Gastroesophageal sphincter (tissue), 4 donors: ENCODE results near the gene ACR. TPM values are rescaled to one million over a fixed set of nuclear protein-coding genes. Genes with fewer than 3 reads are reported as not detected.

ENCODE experiments used
- ATAC-seq: fragments of 150-250 bp; one replicate; pipeline ENCODE4 v1.9.1; 2016; ENCODE audit warnings: mild to moderate bottlenecking, moderate library complexity
- H3K27ac ChIP-seq, 4 donors: fragments of 200-600 bp; sonication (generic) in 3 of 4; 1 replicate in 3 of 4; 2 replicates in 1 of 4; pipeline ENCODE4 v1.5.1; 2016 to 2019
- H3K27me3 ChIP-seq: fragments of 200-600 bp; sonication (generic); one replicate; pipeline ENCODE4 v1.5.1; 2019
- H3K36me3 ChIP-seq, 2 donors: fragments of 200-600 bp; sonication (generic); one replicate each; pipeline ENCODE4 v1.5.1; 2019; ENCODE audit warnings: control low read depth in 1 of 2
- H3K4me1 ChIP-seq, 3 donors: fragments of 200-600 bp; sonication (generic); 1 replicate in 2 of 3; 2 replicates in 1 of 3; pipeline ENCODE4 v1.5.1; 2016 to 2019; ENCODE audit warnings: control low read depth in 2 of 3
- H3K4me3 ChIP-seq, 2 donors: fragments of 200-600 bp; sonication (generic); one replicate each; pipeline ENCODE4 v1.5.1; 2019; ENCODE audit warnings: mild to moderate bottlenecking in 1 of 2, moderate library complexity in 1 of 2
- H3K9me3 ChIP-seq, 3 donors: fragments of 200-600 bp; sonication (generic); one replicate each; pipeline ENCODE4 v1.5.1; 2017 to 2019; ENCODE audit warnings: control low read depth in 2 of 3
- EP300 ChIP-seq: sonication (generic); formaldehyde crosslinking; IDR thresholded peaks from one replicate; pipeline ENCODE4 v1.6.1; 2017; ENCODE audit warnings: antibody characterized with exemption, mild to moderate bottlenecking
- POLR2A ChIP-seq, 2 donors: fragments of 450-650 bp; IDR thresholded peaks; one replicate each; pipeline ENCODE4 v1.6.1; 2017; ENCODE audit warnings: antibody characterized with exemption in 2 of 2, mild to moderate bottlenecking in 2 of 2, moderate library complexity in 1 of 2
- POLR2AphosphoS5 ChIP-seq: sonication (generic); formaldehyde crosslinking; IDR thresholded peaks from one replicate; pipeline ENCODE4 v1.6.1; 2017; ENCODE audit warnings: antibody characterized with exemption
- WGBS, 2 donors: methylation state at CpG; one replicate each; pipeline ENCODE4 v1.1.5; 2018; ENCODE audit warnings: low coverage in 1 of 2; 5-methylcytosine and 5-hydroxymethylcytosine counted together
- total RNA-seq, 4 donors: library from RNA; depleted of rRNA; stranded (reverse); fragments of >200 nt; gene quantifications; one replicate each; pipeline ENCODE4 v1.1.0, GENCODE V29; 2016
- TF ChIP-seq, protein P1 (sequence below), 4 experiments: fragments of 200-600 bp in 2 of 4; fragments of 450-650 bp in 2 of 4; sonication (generic) in 1 of 4; IDR thresholded peaks; one replicate each; pipeline ENCODE4 v1.5.1; 2017 to 2019; ENCODE audit warnings: antibody characterized with exemption in 4 of 4, mild to moderate bottlenecking in 2 of 4, moderate library complexity in 2 of 4

The ACR gene
- total RNA-seq, 4 donors from 2014 or later: not detected

DNA sequence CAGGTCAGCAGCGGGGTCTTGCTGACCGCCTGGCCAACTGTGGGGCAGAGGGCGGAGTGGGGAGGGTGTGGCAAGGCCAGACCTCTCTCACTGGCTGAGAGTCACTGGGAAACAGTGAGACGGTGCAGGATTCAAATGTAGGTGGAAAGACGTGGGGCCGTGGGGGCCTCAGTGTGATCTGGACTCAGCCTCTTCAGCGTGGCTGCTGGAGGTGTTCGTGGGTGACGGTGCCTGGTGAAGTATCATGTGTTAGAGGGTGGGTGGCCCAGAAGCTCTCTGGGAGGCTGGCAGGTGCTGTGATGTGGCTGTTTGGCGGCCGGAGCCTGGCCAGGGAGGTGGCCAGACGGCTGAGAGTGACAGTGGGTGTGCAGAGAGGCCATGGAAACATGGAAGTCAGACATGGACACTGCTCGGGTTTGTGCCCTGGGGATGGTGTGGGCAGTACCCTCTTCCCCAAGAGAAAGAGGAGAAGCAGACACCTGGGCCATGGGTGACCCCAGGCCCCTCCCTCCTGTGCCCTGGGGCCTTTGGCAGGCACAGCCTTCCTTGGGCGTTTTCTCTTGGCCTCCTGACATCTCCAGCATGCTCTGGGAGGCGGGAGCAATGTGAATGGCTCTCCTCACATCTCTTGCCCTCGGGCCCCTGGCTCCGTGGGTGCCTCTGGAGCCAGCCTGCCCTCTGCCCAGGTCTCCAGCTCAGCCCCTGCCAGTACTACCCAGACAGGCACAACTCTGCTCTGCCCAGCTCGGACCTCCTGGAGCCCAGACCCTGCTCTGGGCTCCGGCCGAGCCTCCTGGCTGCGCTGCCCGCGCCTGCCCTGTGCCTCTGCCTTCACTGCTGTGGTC, 10.1 kb upstream of the ACR start:
- H3K4me1 ChIP-seq: peaks cover 0 to 23% (median 4%) of the 10 kb centered on the region in 3 donors
- peaks cover 0 to 53% of the 10 kb centered on the region in 2 donors for H3K36me3 ChIP-seq
- TF ChIP-seq POLR2A (IDR thresholded peaks at IDR 0.05) (no peak), POLR2AphosphoS5 (no peak), EP300 (no peak)
- TF ChIP-seq, protein P1, sequence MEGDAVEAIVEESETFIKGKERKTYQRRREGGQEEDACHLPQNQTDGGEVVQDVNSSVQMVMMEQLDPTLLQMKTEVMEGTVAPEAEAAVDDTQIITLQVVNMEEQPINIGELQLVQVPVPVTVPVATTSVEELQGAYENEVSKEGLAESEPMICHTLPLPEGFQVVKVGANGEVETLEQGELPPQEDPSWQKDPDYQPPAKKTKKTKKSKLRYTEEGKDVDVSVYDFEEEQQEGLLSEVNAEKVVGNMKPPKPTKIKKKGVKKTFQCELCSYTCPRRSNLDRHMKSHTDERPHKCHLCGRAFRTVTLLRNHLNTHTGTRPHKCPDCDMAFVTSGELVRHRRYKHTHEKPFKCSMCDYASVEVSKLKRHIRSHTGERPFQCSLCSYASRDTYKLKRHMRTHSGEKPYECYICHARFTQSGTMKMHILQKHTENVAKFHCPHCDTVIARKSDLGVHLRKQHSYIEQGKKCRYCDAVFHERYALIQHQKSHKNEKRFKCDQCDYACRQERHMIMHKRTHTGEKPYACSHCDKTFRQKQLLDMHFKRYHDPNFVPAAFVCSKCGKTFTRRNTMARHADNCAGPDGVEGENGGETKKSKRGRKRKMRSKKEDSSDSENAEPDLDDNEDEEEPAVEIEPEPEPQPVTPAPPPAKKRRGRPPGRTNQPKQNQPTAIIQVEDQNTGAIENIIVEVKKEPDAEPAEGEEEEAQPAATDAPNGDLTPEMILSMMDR (IDR thresholded peaks at IDR 0.05): no peak
- ATAC-seq: no peak
- no peak overlapping the region for H3K4me3 ChIP-seq
- WGBS, 2 donors: 63 to 87% methylated on average over 4 to 14 of the region's 23 CpGs
- no peak overlapping the region for H3K27ac ChIP-seq
- H3K9me3 ChIP-seq: no peaks in the 10 kb centered on the region
- peaks cover 34% of the 10 kb centered on the region for H3K27me3 ChIP-seq

DNA sequence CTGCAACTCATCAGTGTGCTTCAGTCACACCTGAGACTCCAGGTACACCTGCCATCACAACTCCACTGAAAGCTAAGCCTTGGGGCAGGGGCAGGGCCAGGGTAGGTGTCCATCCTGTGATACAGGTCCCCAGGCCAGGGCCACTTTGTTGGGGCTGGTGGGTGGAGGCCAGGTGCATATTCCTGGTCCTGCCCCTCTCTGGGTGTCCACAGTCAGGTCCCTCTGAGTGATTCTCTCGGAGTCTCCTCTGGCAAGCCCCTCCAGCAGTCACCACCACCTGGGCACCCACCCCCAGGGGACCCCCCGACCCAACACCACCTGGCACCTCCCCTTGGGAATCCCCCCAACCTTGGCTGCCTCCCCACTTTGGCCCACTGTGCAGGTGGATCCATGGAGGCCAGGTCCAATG, 9.5 kb upstream of the ACR start:
- Histone ChIP-seq H3K4me1 (peaks cover 0 to 29% (median 4%) of the 10 kb centered on the region in 3 donors), H3K9me3 (no peaks in the 10 kb centered on the region), H3K27ac (no peak overlapping the region), H3K27me3 (peaks cover 33% of the 10 kb centered on the region), H3K36me3 (peaks cover 0 to 47% of the 10 kb centered on the region in 2 donors), H3K4me3 (no peak overlapping the region)
- TF ChIP-seq EP300 (no peak), POLR2A (IDR thresholded peaks at IDR 0.05) (no peak), POLR2AphosphoS5 (no peak)
- TF ChIP-seq, protein P1 (IDR thresholded peaks at IDR 0.05): no peak
- no CpG with 5 or more reads among the region's 2 CpGs for WGBS, 2 donors
- no peak for ATAC-seq

DNA sequence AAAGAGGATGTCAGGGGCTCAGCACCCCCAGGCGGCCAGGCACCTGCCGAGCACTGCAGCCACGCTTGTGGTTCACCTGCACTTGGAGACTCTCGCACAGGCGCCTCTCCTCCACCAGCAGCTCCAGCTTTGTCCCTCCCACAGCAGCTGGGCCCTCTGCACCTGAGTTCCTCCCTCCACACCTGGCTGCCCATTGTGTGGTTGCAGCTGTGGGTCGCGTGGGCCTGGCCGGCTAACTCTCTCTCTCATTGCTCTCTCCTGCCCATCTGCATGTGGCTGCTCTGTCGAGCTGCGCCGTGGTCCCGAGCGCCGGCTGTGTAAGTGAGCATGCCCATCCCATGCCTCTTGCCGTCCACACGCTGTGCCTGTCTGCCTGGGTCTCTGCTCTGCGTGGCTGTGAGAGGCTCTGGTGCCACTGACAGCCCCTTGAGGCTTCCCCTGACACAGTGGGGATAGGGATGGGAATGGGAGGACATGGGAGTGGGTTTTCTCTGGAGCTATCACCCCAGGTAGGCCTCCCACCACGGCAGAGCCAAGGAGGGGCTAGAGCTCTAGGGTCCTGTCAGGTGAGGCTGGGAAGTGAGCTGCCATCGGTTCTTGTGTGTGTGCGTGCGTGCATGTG, 8.5 kb upstream of the ACR start:
- ATAC-seq: no peak
- no CpG with 5 or more reads among the region's 21 CpGs for WGBS, 2 donors
- Histone ChIP-seq H3K36me3 (peaks cover 0 to 39% of the 10 kb centered on the region in 2 donors), H3K9me3 (no peaks in the 10 kb centered on the region), H3K4me3 (no peak overlapping the region), H3K4me1 (peaks cover 0 to 34% (median 4%) of the 10 kb centered on the region in 3 donors), H3K27me3 (peaks cover 42% of the 10 kb centered on the region), H3K27ac (no peak overlapping the region)
- TF ChIP-seq POLR2A (IDR thresholded peaks at IDR 0.05) (no peak), EP300 (no peak), POLR2AphosphoS5 (no peak)
- TF ChIP-seq, protein P1 (IDR thresholded peaks at IDR 0.05): no peak

DNA sequence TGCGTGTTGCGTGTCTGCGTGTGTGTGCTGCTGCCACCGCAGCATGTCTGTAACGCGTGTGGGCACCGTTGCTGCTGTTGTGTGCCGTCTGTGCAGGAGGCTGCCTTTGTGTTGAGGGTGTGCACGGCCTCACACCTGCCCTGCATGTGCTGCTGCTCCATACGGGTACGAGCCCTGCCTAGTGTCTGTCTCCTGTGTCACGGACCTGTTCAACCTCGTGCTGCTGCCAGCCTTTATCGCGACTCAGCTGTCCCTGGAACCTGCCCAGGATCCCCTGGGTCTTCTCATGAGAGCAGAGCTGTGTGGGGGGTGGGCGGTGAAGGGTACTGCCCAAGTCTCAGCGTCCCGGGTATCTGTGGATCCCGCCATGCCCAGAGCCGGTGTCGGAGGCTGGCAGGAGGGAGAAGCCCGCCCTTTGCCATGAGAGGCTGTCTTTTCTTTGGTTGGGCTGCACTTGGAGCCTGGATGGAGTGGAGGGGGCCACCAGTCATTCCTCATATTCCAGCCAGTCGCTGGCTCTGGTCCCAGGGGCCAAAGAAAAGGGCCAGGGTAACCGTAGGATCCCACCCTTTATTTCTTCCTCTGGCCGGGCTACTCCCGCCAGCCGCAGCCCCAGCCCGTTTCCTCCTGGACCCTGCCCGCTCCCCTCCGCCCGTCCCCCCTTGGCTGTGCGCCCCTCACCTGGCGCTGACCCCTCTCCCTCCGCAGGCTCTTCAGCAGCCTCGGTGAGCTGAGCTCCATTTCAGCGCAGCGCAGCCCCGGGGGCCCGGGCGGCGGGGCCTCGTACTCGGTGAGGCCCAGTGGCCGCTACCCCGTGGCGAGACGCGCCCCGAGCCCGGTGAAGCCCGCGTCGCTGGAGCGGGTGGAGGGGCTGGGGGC, 7.8 kb upstream of the ACR start:
- H3K36me3 ChIP-seq: peaks cover 0 to 32% of the 10 kb centered on the region in 2 donors
- no peak for ATAC-seq
- H3K27me3 ChIP-seq: peaks cover 49% of the 10 kb centered on the region
- no peak overlapping the region for H3K27ac ChIP-seq
- TF ChIP-seq EP300 (no peak), POLR2AphosphoS5 (no peak), POLR2A (IDR thresholded peaks at IDR 0.05) (no peak)
- TF ChIP-seq, protein P1 (IDR thresholded peaks at IDR 0.05): no peak
- peaks cover 0 to 34% (median 4%) of the 10 kb centered on the region in 3 donors for H3K4me1 ChIP-seq
- H3K4me3 ChIP-seq: no peak overlapping the region
- WGBS, 2 donors: 51 to 100% methylated on average over 3 of the region's 54 CpGs
- no peaks in the 10 kb centered on the region for H3K9me3 ChIP-seq
